Measurements from ENCODE around the gene CKLF.

DNA sequence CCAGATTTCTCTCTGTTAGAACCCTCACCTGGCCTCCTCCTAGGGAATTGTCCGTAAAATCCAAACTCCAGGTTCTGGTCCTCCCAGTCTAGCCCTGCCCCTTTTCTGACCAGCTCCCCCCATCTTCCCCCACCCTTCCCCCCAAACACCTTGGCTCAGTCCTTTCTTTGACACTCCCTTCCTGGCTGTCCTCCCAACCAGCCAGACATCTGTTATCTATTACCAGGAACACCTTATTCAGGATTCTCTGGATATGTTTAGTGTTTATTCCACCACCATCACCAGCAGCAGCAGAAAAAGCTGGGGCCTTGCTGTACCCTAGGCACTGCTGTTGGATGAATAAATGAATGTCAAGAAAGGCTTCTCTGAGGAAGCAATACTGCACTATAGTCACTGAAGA lies 48.1 kb downstream of the CKLF start:
- TF ChIP-seq EZH2 (IDR thresholded peaks at IDR 0.05; ENCODE audit: insufficient read depth, poor library complexity, severe bottlenecking) (no peak), EZH2phosphoT487 (IDR thresholded peaks at IDR 0.05; ENCODE audit: insufficient read depth, low read depth) (no peak)
